ENCODE measurements around the gene TMEM35B. TPM values are rescaled to one million over a fixed set of nuclear protein-coding genes. Genes with fewer than 3 reads are reported as not detected.

Gene TMEM35B
- total and polyA plus RNA-seq, 11 donors: 4.0 to 19.9 (median 12.3) TPM

- 88 to 97% (median 96%) methylated on average over 2 of the region's 2 CpGs for WGBS, 4 donors
- TF ChIP-seq CTCF (IDR thresholded peaks at IDR 0.05): no peak
- TF ChIP-seq POLR2A (IDR thresholded peaks at IDR 0.05): no peak
- Histone ChIP-seq H3K27me3 (no peaks in the 10 kb centered on the region), H3K27ac (no peak overlapping the region), H3K36me3 (peaks cover 0 to 100% (median 87%) of the 10 kb centered on the region in 9 donors), H3K9me3 (no peaks in the 10 kb centered on the region), H3K4me1 (no peaks in the 10 kb centered on the region), H3K4me3 (no peak overlapping the region)
- DNase-seq (no peak), ATAC-seq (no peak)
- intact Hi-C loops (cut with DNase I): loop anchor here in 1 of 10 donors (10.0 kb wide), 1 partner anchor 160 kb away; no protein-coding TSS in a partner anchor
Measured at GRCh38 chr1:35014486-35014885, 29.3 kb upstream of the TMEM35B start.

- Histone ChIP-seq H3K9me3 (no peaks in the 10 kb centered on the region), H3K27ac (no peak overlapping the region), H3K4me1 (no peaks in the 10 kb centered on the region), H3K4me3 (no peak overlapping the region), H3K27me3 (no peaks in the 10 kb centered on the region), H3K36me3 (peaks cover 0 to 100% (median 97%) of the 10 kb centered on the region in 9 donors)
- no peak for ATAC-seq
- intact Hi-C loops (cut with DNase I): loop anchor here in 2 of 10 donors (10.0 kb wide), 2 partner anchors 69 to 179 kb away; partner anchors contain the start of gene ZMYM1 (in 1 of the 2)
- WGBS, 4 donors: 85 to 95% (median 90%) methylated on average over 3 of the region's 3 CpGs
- TF ChIP-seq CTCF (IDR thresholded peaks at IDR 0.05): no peak
- no peak for TF ChIP-seq POLR2A (IDR thresholded peaks at IDR 0.05)
- DNase-seq: no peak
Measured at GRCh38 chr1:35005711-35006110, 20.6 kb upstream of the TMEM35B start.

DNA sequence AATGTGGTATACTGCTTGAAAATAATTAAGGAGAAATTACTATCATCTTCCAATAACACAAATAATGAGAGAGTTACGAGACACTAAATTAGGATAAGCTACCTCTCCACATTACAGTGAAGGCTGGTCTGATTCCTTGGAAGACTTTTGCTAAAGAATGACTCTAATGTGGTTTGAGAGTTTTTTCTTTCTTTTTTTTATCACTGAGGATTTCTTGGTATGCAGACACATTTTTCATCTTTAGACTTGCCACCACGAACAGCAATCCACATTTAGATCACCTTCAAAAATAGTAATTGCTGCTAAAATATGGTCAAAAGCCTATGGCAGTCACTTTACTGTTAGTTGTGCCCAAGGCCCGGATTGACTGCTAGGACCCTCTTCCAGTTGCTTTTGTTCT, 16.6 kb upstream of the TMEM35B start:
- Histone ChIP-seq H3K27me3 (no peaks in the 10 kb centered on the region), H3K9me3 (no peaks in the 10 kb centered on the region), H3K27ac (no peak overlapping the region), H3K4me1 (no peaks in the 10 kb centered on the region), H3K4me3 (no peak overlapping the region), H3K36me3 (peaks cover 0 to 100% (median 83%) of the 10 kb centered on the region in 9 donors)
- WGBS, 4 donors: 77 to 90% (median 85%) methylated on average over 3 of the region's 3 CpGs
- TF ChIP-seq POLR2A (IDR thresholded peaks at IDR 0.05) (no peak), CTCF (IDR thresholded peaks at IDR 0.05) (no peak)
- no peak for DNase-seq
- intact Hi-C loops (cut with DNase I): loop anchor here in 2 of 10 donors (10.0 kb wide), 2 partner anchors 73 to 183 kb away; partner anchors contain the start of gene ZMYM1 (in 1 of the 2)
- no peak for ATAC-seq

- no peak for ATAC-seq
- Histone ChIP-seq H3K36me3 (peaks cover 0 to 75% (median 47%) of the 10 kb centered on the region in 9 donors), H3K9me3 (no peaks in the 10 kb centered on the region), H3K4me3 (no peak overlapping the region), H3K27ac (no peak overlapping the region), H3K4me1 (no peaks in the 10 kb centered on the region), H3K27me3 (no peaks in the 10 kb centered on the region)
- intact Hi-C loops (cut with DNase I): no loop called here
- 84 to 95% (median 93%) methylated on average over 5 of the region's 5 CpGs for WGBS, 4 donors
- DNase-seq: no peak
- TF ChIP-seq POLR2A (IDR thresholded peaks at IDR 0.05) (no peak), CTCF (IDR thresholded peaks at IDR 0.05) (no peak)
Measured at GRCh38 chr1:34994878-34995277, 9.7 kb upstream of the TMEM35B start.

Measured in heart left ventricle (tissue), 16 donors.